SK-N-MC (cell line): ENCODE results near the gene ZNF385A.
A peak's percentile ranks its signal among the peaks of the same experiment; 100 is the strongest.
"Not testable (repeated sequence)": the region's sequence is repeated elsewhere in the genome, so short reads cannot be mapped to it uniquely, and the experiment has no call there.

ENCODE experiments used
- DNase-seq: peaks from one replicate; pipeline ENCODE4 v3.0.0-alpha.2; 2011; ENCODE audit warnings: low read depth, low spot score
- H3K27ac ChIP-seq: fragments of 200-600 bp; sonication (generic); 2 replicates; pipeline ENCODE4 v1.5.1; 2016; ENCODE audit warnings: mixed run types
- H3K36me3 ChIP-seq: fragments of 200-600 bp; sonication (generic); 2 replicates; pipeline ENCODE4 v1.6.1; 2017; ENCODE audit warnings: antibody characterized with exemption, low read length, mixed read lengths; ENCODE audit not compliant: insufficient read depth
- H3K4me3 ChIP-seq: fragments of 200-600 bp; sonication (generic); 2 replicates; pipeline ENCODE4 v1.5.1; 2016
- H3K9ac ChIP-seq: fragments of 200-600 bp; sonication (generic); 2 replicates; pipeline ENCODE4 v1.8.0; 2017; ENCODE audit warnings: mixed run types, mixed read lengths; ENCODE audit not compliant: insufficient read length
- H3K9me3 ChIP-seq: fragments of 200-600 bp; sonication (generic); 2 replicates; pipeline ENCODE4 v1.6.1; 2017; ENCODE audit warnings: low read depth, mild to moderate bottlenecking, antibody characterized with exemption, low read length, moderate library complexity, mixed read lengths
- EZH2 ChIP-seq: fragments of 200-600 bp; sonication (generic); IDR thresholded peaks from one replicate; pipeline ENCODE4 v1.6.1; 2017; ENCODE audit warnings: antibody characterized with exemption
- FOXP2 ChIP-seq: optimal IDR thresholded peaks from 2 replicates; pipeline ENCODE3; 2011; ENCODE audit warnings: mild to moderate bottlenecking, moderate library complexity; ENCODE audit not compliant: insufficient read depth; ENCODE audit errors: extremely low read length, control extremely low read depth
- POLR2AphosphoS5 ChIP-seq: IDR thresholded peaks from 2 replicates; pipeline ENCODE4 v1.6.1; 2012; ENCODE audit warnings: mild to moderate bottlenecking, low read depth, low read length, borderline replicate concordance

The ZNF385A gene

GRCh38 chr12:54359762-54360351 lies 24.7 kb downstream of the ZNF385A start:
- peak overlapping the region; percentile 94 for H3K4me3 ChIP-seq
- TF ChIP-seq EZH2, result no peak
- peak overlapping the region; percentile 67 for H3K9ac ChIP-seq
- peak overlapping the region; percentile 89 for H3K27ac ChIP-seq
- no peak for DNase-seq
- H3K9me3 ChIP-seq, result no peaks in the 10 kb centered on the region
- no peaks in the 10 kb centered on the region for H3K36me3 ChIP-seq

- Histone ChIP-seq H3K9me3 (no peaks in the 10 kb centered on the region), H3K4me3 (peak overlapping the region; percentile 94), H3K27ac (peak overlapping the region; percentile 95), H3K36me3 (no peaks in the 10 kb centered on the region), H3K9ac (peak overlapping the region; percentile 84)
- peak; percentile 68; the same call in 1 of the 2 replicates for TF ChIP-seq POLR2AphosphoS5
- TF ChIP-seq EZH2, result no peak
- DNase-seq, result peak; percentile 97
Measured at GRCh38 chr12:54358945-54359761, 25.4 kb downstream of the ZNF385A start.

DNA sequence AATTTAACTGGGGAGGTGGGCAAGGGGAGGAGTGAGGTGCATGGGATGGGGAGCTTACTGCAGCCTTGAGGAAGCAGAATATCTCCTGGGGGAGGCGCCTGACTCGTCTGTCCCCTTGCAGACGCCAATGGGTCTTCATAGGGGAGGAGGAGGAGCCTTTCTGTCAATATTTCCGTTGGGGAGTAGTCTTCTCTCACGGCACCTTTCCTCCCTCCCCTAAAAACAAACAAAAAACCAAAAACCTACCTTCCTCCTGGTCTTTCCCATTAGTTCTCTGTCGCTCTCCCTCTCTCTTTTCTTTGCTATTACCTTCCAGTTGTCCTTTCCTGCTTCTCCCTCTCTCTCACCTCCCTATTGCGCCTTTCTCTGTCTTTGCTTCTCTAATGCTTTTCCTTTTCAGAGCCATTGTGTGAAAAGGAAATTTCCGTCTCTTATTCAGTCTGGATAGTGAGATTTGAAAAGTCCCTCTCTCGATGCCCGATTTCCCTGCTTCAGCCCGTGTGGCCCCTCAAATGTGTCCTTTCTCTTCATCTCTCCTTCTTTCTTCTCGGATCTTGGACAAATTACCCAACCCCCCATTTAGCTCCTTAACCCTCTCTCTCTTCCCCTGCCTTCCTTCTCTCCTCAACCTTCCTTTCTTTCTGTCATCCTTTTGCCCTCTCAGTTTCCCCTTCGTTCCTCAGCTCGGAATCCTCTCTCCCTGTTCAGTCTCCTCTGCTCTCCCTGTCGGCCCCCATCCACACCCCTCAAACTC lies 26.2 kb downstream of the ZNF385A start:
- Histone ChIP-seq H3K9me3 (no peaks in the 10 kb centered on the region), H3K27ac (peak overlapping the region; percentile 95), H3K4me3 (peak overlapping the region; percentile 94), H3K36me3 (no peaks in the 10 kb centered on the region), H3K9ac (peak overlapping the region; percentile 84)
- TF ChIP-seq POLR2AphosphoS5, result peak; percentile 32; the same call in 1 of the 2 replicates
- no peak for TF ChIP-seq EZH2
- no peak for TF ChIP-seq FOXP2
- no peak for DNase-seq

GRCh38 chr12:54357506-54358190 lies 26.9 kb downstream of the ZNF385A start:
- Histone ChIP-seq H3K36me3 (no peaks in the 10 kb centered on the region), H3K27ac (peak overlapping the region; percentile 95), H3K9me3 (no peaks in the 10 kb centered on the region), H3K4me3 (peak overlapping the region; percentile 94), H3K9ac (peak overlapping the region; percentile 24)
- DNase-seq, result no peak
- no peak for TF ChIP-seq FOXP2
- no peak for TF ChIP-seq POLR2AphosphoS5
- no peak for TF ChIP-seq EZH2

- Histone ChIP-seq H3K4me3 (peak overlapping the region; percentile 94), H3K36me3 (no peaks in the 10 kb centered on the region), H3K27ac (peak overlapping the region; percentile 95), H3K9ac (peak overlapping the region; percentile 24), H3K9me3 (no peaks in the 10 kb centered on the region)
- DNase-seq, result no peak
- no peak for TF ChIP-seq FOXP2
- TF ChIP-seq EZH2, result no peak
- TF ChIP-seq POLR2AphosphoS5, result peak; percentile 8; the same call in 1 of the 2 replicates
Measured at GRCh38 chr12:54356951-54357356, 27.6 kb downstream of the ZNF385A start.

DNA sequence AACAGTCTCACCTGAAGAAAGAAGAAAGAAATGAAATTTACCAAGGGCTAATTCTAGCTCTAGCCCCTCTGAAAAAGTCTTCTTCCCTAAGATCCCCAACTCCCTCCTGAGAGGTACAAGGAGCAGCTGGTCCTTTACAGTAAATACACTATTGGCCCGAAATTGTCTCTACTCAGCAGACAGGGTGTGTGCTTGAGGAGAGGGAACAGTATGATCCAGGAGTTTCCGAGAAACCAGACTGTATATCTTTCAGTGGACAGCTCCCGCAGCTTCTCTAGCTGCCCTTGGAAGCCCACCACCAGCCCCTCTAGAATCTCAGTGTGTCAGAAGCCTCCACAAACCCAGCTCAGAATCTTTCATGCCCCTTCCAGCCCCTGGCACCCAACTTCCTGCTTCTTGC lies 28.3 kb downstream of the ZNF385A start:
- peak overlapping the region; percentile 95 for H3K27ac ChIP-seq
- no peak for DNase-seq
- H3K36me3 ChIP-seq, result 0 out of 2 replicates have a peak, but pooled peaks cover 4% of the 10 kb centered on the region
- H3K4me3 ChIP-seq, result 0 out of 2 replicates have a peak overlapping the region, but pooled peaks have one; percentile 42
- TF ChIP-seq EZH2 (no peak), POLR2AphosphoS5 (no peak), FOXP2 (no peak)
- peak overlapping the region; percentile 35 for H3K9ac ChIP-seq
- no peaks in the 10 kb centered on the region for H3K9me3 ChIP-seq

GRCh38 chr12:54355104-54355815 lies 29.3 kb downstream of the ZNF385A start:
- no peak for TF ChIP-seq EZH2
- no peak for TF ChIP-seq POLR2AphosphoS5
- no peak for TF ChIP-seq FOXP2
- Histone ChIP-seq H3K4me3 (no peak overlapping the region), H3K36me3 (peaks cover 13% of the 10 kb centered on the region; the same call in 1 of the 2 replicates), H3K9ac (peak overlapping the region; percentile 51), H3K27ac (peak overlapping the region; percentile 95), H3K9me3 (no peaks in the 10 kb centered on the region)
- DNase-seq, result no peak

- H3K36me3 ChIP-seq, result peaks cover 23% of the 10 kb centered on the region
- not testable (repeated sequence) for H3K4me3 ChIP-seq, H3K9ac ChIP-seq, DNase-seq, H3K9me3 ChIP-seq
- peak overlapping the region; percentile 99 for H3K27ac ChIP-seq
Measured at GRCh38 chr12:54354271-54354670, 30.3 kb downstream of the ZNF385A start.
